ENCODE results near the gene HNF1A. TPM values are rescaled to one million over a fixed set of nuclear protein-coding genes. Genes with fewer than 3 reads are reported as not detected.

The HNF1A gene
- total and polyA plus RNA-seq, 10 of the 15 experiments (the other 5 are each of a cell fraction or from before 2014, with no cell fraction given), result 0.10 TPM; not detected in 9

DNA sequence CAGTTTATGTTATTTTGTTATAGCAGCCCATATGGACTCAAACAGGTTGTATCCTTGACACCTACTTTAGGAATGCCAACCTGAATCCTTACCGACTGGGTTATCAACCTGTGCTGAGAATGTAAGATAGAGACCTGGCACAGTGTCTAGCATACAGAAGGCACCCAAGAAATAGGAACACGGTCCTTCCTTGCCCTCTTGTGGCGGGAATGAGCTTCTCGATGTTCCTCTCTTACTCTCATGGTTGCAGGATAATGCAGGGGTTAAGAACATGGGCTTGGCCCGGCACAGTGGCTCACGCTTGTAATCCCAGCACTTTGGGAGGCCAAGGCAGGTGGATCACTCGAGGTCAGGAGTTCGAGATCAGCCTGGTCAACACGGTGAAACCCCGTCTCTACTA, 31.4 kb downstream of the HNF1A start:
- TF ChIP-seq, protein P1, sequence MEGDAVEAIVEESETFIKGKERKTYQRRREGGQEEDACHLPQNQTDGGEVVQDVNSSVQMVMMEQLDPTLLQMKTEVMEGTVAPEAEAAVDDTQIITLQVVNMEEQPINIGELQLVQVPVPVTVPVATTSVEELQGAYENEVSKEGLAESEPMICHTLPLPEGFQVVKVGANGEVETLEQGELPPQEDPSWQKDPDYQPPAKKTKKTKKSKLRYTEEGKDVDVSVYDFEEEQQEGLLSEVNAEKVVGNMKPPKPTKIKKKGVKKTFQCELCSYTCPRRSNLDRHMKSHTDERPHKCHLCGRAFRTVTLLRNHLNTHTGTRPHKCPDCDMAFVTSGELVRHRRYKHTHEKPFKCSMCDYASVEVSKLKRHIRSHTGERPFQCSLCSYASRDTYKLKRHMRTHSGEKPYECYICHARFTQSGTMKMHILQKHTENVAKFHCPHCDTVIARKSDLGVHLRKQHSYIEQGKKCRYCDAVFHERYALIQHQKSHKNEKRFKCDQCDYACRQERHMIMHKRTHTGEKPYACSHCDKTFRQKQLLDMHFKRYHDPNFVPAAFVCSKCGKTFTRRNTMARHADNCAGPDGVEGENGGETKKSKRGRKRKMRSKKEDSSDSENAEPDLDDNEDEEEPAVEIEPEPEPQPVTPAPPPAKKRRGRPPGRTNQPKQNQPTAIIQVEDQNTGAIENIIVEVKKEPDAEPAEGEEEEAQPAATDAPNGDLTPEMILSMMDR (IDR thresholded peaks at IDR 0.05 in 2 of 3, conservative IDR thresholded peaks at IDR 0.05 in 1 of 3; ENCODE audit: control insufficient read depth in 2 of 3, extremely low read depth in 1 of 3, insufficient read depth in 1 of 3, low read depth in 3 of 3, low read length in 3 of 3), result peak in 1 of 3 experiments; percentile 31; a peak in 1 of 6 replicates
- TF ChIP-seq, protein P2, sequence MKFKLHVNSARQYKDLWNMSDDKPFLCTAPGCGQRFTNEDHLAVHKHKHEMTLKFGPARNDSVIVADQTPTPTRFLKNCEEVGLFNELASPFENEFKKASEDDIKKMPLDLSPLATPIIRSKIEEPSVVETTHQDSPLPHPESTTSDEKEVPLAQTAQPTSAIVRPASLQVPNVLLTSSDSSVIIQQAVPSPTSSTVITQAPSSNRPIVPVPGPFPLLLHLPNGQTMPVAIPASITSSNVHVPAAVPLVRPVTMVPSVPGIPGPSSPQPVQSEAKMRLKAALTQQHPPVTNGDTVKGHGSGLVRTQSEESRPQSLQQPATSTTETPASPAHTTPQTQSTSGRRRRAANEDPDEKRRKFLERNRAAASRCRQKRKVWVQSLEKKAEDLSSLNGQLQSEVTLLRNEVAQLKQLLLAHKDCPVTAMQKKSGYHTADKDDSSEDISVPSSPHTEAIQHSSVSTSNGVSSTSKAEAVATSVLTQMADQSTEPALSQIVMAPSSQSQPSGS (IDR thresholded peaks at IDR 0.05; ENCODE audit: low read length), result no peak
- 0 out of 2 replicates have a peak, but pooled peaks have one; percentile 4 for TF ChIP-seq RAD21 (IDR thresholded peaks at IDR 0.05; ENCODE audit: insufficient read depth, low read depth, low read length)
- no peak for TF ChIP-seq NR2F1 (conservative IDR thresholded peaks at IDR 0.05)
- no peak for TF ChIP-seq CHD1 (IDR thresholded peaks at IDR 0.05; ENCODE audit: low read depth, low read length)
- Histone ChIP-seq H3K27me3 (replicated peaks in 1 of 2; ENCODE audit: control insufficient read depth in 2 of 2, insufficient read depth in 2 of 2, low read length in 1 of 2) (no peaks in the 10 kb centered on the region), H3K79me2 (ENCODE audit: control insufficient read depth, insufficient read depth, low read length) (no peaks in the 10 kb centered on the region), H3K36me3 (ENCODE audit: control insufficient read depth in 2 of 2, insufficient read depth in 2 of 2, low read length in 1 of 2) (peaks cover 9 to 17% of the 10 kb centered on the region in 2 experiments), H3K27ac (ENCODE audit: control insufficient read depth, insufficient read depth) (no peak overlapping the region), H3K9ac (ENCODE audit: control insufficient read depth, insufficient read depth, low read length) (no peak overlapping the region), H3K4me3 (no peak overlapping the region), H2AFZ (ENCODE audit: control insufficient read depth, low read depth, low read length) (no peak overlapping the region), H3K4me1 (ENCODE audit: control insufficient read depth, insufficient read depth, low read length) (no peaks in the 10 kb centered on the region), H4K20me1 (ENCODE audit: control insufficient read depth, insufficient read depth) (no peaks in the 10 kb centered on the region), H3K4me2 (ENCODE audit: control insufficient read depth, insufficient read depth) (no peak overlapping the region), H3K9me3 (replicated peaks; ENCODE audit: control insufficient read depth, insufficient read depth, low read length) (no peaks in the 10 kb centered on the region)
- FAIRE-seq (no peak), ATAC-seq (peak; percentile 38; the same call in 1 of the 3 replicates), DNase-seq (ENCODE audit: low read depth, low spot score) (no peak)
- SMC1A ChIA-PET (ENCODE audit: uncharacterized antibody, unreplicated experiment), result interaction anchor here (1.4 kb wide), 1 partner anchor 39 kb away, joined by 3 read pairs; no protein-coding TSS in a partner anchor
- RAD21 ChIA-PET (ENCODE audit: unreplicated experiment), result no interaction called here
- intact Hi-C loops (cut with micrococcal nuclease; ENCODE audit: unreplicated experiment) (loop anchor here (5.0 kb wide), 1 partner anchor 427 kb away; the partner anchor contains the start of gene POP5), in situ Hi-C loops (cut with MboI) (no loop called here)
- no TSS peak for BruUV-seq (replicated peaks)
- WGBS (ENCODE audit: insufficient coverage, insufficient replicate concordance, low lambda C conversion rate, missing lambda C conversion rate), result 94% methylated on average over 10 of the region's 10 CpGs
- POLR2A ChIA-PET, result no interaction called here
- CTCF ChIA-PET, result interaction anchor here (0.5 to 1.5 kb wide), 4 partner anchors 32 to 888 kb away, joined by 3 to 4 read pairs (median 3); partner anchors contain the start of gene HNF1A

Data from GM12878 (cell line).